Thoracic aorta (tissue), 2 donors: Measurements from ENCODE around the gene CCDC73. TPM values are rescaled to one million over a fixed set of nuclear protein-coding genes. Genes with fewer than 3 reads are reported as not detected.

Experiments used
- ATAC-seq: fragments of 150-250 bp; one replicate; pipeline ENCODE4 v1.8.0; 2017; ENCODE audit warnings: low read depth; ENCODE audit not compliant: insufficient number of reproducible peaks, low FRiP score
- DNase-seq: peaks from one replicate; pipeline ENCODE4 v3.0.0-alpha.2; 2020; ENCODE audit warnings: low spot score
- H3K27ac ChIP-seq, 2 donors: fragments of 200-600 bp; sonication (generic); 1 replicate in 1 of 2; 2 replicates in 1 of 2; pipeline ENCODE4 v1.5.1; 2016; ENCODE audit warnings: mild to moderate bottlenecking in 2 of 2, moderate library complexity in 2 of 2
- H3K27me3 ChIP-seq: fragments of 200-600 bp; sonication (generic); replicated peaks from 2 replicates; pipeline ENCODE4 v1.6.0; 2016; ENCODE audit warnings: mild to moderate bottlenecking; ENCODE audit not compliant: insufficient read depth
- H3K36me3 ChIP-seq: fragments of 200-600 bp; sonication (generic); one replicate; pipeline ENCODE4 v1.5.1; 2016
- H3K4me1 ChIP-seq, 2 donors: fragments of 200-600 bp; sonication (generic); 1 replicate in 1 of 2; 2 replicates in 1 of 2; pipeline versions ENCODE4 v1.5.1 to v1.6.0; 2016; ENCODE audit warnings: low read depth in 2 of 2, mild to moderate bottlenecking in 1 of 2; ENCODE audit not compliant: control insufficient read depth in 1 of 2
- H3K4me3 ChIP-seq: fragments of 200-600 bp; sonication (generic); 2 replicates; pipeline ENCODE4 v1.5.1; 2016; ENCODE audit warnings: mild to moderate bottlenecking
- H3K9me3 ChIP-seq: fragments of 200-600 bp; sonication (generic); 2 replicates; pipeline ENCODE4 v1.5.1; 2016
- total RNA-seq, 2 donors: library from RNA; depleted of rRNA; stranded (reverse); fragments of >200 nt; gene quantifications; one replicate each; pipeline versions ENCODE4 v1.1.0 to v1.2.3, GENCODE V29; 2016
- TF ChIP-seq, protein P1 (sequence below): fragments of 200-600 bp; sonication (generic); IDR thresholded peaks from one replicate; pipeline ENCODE4 v1.5.1; 2019; ENCODE audit warnings: antibody characterized with exemption

Gene CCDC73
- total RNA-seq, 2 donors from 2014 or later = 0.28 TPM; not detected in 1

DNA sequence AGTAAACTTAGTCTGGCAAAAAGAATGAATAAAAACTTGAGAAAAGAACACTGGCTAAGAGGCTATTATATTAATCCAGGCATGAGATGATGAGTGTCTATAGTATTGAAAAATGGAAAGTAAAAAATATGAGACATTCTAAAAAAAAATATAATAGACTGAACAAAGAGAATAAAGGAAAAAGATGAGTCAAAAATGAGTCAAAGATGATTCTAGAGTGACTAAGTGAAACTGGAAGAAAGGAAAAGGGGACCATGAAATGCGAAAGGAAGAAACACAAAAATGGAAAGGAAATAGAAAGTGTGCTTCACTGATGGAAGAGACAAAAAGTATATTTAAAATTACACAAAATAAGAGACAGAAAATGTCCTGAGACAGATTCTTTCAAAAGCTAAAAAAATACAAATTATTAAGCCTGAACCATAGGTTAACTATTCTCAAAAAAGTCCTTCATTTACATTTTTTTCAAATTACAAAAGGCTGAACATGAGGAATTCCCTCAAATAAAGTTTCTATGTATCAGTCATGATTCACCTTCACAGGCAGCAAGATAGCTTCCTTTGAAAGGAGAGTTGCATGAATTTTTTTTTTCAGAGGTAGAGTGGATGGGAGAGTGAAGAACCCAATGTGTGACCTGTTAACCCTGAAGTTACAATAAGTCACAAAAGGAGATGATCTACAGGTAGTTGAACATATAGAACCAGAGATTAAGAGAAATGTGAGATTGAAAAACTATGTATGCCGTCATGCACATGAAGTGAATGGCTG, 135.6 kb downstream of the CCDC73 start:
- H3K27me3 ChIP-seq = no peaks in the 10 kb centered on the region
- DNase-seq (no peak), ATAC-seq (no peak)
- no peaks in the 10 kb centered on the region for H3K4me1 ChIP-seq
- TF ChIP-seq, protein P1, sequence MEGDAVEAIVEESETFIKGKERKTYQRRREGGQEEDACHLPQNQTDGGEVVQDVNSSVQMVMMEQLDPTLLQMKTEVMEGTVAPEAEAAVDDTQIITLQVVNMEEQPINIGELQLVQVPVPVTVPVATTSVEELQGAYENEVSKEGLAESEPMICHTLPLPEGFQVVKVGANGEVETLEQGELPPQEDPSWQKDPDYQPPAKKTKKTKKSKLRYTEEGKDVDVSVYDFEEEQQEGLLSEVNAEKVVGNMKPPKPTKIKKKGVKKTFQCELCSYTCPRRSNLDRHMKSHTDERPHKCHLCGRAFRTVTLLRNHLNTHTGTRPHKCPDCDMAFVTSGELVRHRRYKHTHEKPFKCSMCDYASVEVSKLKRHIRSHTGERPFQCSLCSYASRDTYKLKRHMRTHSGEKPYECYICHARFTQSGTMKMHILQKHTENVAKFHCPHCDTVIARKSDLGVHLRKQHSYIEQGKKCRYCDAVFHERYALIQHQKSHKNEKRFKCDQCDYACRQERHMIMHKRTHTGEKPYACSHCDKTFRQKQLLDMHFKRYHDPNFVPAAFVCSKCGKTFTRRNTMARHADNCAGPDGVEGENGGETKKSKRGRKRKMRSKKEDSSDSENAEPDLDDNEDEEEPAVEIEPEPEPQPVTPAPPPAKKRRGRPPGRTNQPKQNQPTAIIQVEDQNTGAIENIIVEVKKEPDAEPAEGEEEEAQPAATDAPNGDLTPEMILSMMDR = no peak
- no peaks in the 10 kb centered on the region for H3K36me3 ChIP-seq
- H3K27ac ChIP-seq = no peak overlapping the region
- no peak overlapping the region for H3K4me3 ChIP-seq
- H3K9me3 ChIP-seq = no peaks in the 10 kb centered on the region

DNA sequence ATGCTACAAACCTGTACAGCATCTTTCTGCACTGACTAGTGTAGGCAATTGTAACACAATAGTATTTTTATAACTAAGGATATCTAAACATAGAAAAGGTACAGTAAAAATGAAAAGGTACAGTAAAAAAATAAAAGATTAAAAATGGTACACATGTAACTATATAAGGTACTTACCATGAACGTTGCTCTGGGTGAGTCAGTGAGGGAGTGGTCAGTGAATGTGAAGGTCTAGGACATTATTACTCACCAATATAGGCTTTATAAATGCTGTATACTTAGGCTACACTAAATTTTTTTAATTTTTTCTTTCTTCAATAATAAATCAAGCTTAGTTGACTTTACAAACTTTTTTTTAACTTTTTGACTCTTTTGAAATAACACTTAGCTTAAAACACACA, 150.9 kb downstream of the CCDC73 start:
- H3K9me3 ChIP-seq = no peaks in the 10 kb centered on the region
- no peak overlapping the region for H3K27ac ChIP-seq
- H3K4me3 ChIP-seq = no peak overlapping the region
- no peak for ATAC-seq
- H3K4me1 ChIP-seq = no peaks in the 10 kb centered on the region
- no peaks in the 10 kb centered on the region for H3K36me3 ChIP-seq
- H3K27me3 ChIP-seq = no peaks in the 10 kb centered on the region
- TF ChIP-seq, protein P1 = no peak
- DNase-seq = no peak

DNA sequence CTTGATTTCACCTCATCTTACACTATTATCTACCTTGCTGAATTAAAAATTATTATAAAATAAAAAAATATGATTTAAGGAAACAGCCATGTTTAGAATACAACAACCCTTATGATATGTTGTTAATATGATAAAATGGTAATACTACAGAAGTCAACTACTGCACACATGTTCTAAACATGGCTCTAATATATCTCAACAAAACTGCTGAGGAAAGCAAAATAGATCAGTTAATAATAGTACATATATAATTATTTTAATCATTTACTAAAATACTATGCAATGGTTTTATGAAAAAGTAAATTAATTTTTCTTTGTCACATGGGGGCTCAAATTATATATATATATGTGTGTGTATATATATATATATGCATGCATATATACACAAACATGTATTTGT, 153.1 kb downstream of the CCDC73 start:
- no peak for ATAC-seq
- no peaks in the 10 kb centered on the region for H3K36me3 ChIP-seq
- DNase-seq = no peak
- H3K9me3 ChIP-seq = no peaks in the 10 kb centered on the region
- no peak overlapping the region for H3K4me3 ChIP-seq
- no peaks in the 10 kb centered on the region for H3K4me1 ChIP-seq
- TF ChIP-seq, protein P1 = no peak
- H3K27me3 ChIP-seq = no peaks in the 10 kb centered on the region
- H3K27ac ChIP-seq = no peak overlapping the region

DNA sequence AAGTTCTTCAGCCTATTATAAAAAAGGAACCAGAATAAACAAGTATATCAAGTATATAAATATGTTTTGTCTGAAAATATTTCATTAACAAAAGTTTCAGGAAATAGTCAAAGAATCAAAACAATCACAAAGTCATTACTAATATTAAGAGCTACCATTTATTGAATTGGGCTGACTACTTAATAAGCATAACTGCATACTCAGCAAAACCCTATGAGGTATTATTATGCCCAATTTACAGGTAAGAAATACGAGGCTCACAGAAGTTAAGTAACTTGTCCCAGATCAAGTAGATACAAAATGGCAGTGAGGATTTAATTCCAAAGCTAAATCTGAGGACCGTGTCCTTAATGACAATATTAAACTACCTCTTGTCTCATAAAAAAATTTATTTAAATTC, 158.6 kb downstream of the CCDC73 start:
- DNase-seq = no peak

DNA sequence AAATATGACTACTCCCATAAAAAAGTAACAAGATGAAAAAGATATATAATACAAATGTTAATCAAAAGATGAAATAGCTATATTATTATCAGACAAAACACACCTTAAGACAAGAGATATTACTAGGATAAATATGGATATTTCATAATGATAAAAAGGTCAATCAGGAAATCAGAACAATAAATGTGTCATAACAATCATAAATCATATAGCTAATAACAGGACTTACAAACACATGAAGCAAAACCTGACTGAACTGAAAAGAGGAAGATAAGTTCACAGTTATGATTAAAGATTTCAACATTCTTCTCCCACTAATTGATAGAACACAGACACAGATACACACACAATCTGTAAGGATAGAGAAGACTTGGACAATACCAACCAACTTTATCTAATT, 163.6 kb downstream of the CCDC73 start:
- H3K27me3 ChIP-seq = no peaks in the 10 kb centered on the region
- no peak for ATAC-seq
- DNase-seq = no peak
- H3K36me3 ChIP-seq = no peaks in the 10 kb centered on the region
- H3K4me3 ChIP-seq = no peak overlapping the region
- no peaks in the 10 kb centered on the region for H3K9me3 ChIP-seq
- TF ChIP-seq, protein P1 = no peak
- H3K4me1 ChIP-seq = no peaks in the 10 kb centered on the region
- no peak overlapping the region for H3K27ac ChIP-seq

More for the DNA sequence above, 158.6 kb downstream of the CCDC73 start:
- no peak for ATAC-seq
- Histone ChIP-seq H3K4me1 (no peaks in the 10 kb centered on the region), H3K27me3 (no peaks in the 10 kb centered on the region), H3K36me3 (no peaks in the 10 kb centered on the region), H3K27ac (no peak overlapping the region), H3K4me3 (no peak overlapping the region), H3K9me3 (no peaks in the 10 kb centered on the region)
- TF ChIP-seq, protein P1 = no peak
